HCT116 (cell line): ENCODE measurements around the gene ZNF341. TPM values are rescaled to one million over a fixed set of nuclear protein-coding genes. Genes with fewer than 3 reads are reported as not detected.

ENCODE experiments used
- ATAC-seq: fragments of 200-7000 bp; cut with Tn5 transposase; 2 replicates; pipeline ENCODE4 v1.9.1; 2020; ENCODE audit warnings: mild to moderate bottlenecking, moderate library complexity
- BruUV-seq: library from RNA; stranded (reverse); fragments of 400-500 nt; replicated peaks from 2 replicates; lab custom pipeline; 2021; lab: Mats Ljungman, UMichigan
- CTCF ChIA-PET: fragments of 300-600 bp; sonication (Branson Sonifier 250); formaldehyde crosslinking; loops from one replicate; lab custom pipeline; 2021; ENCODE audit warnings: antibody characterized with exemption; lab: Charles Lee
- POLR2A ChIA-PET: fragments of 300-600, 350-600 bp; sonication (Branson Sonifier 250); formaldehyde crosslinking; loops from one replicate; lab custom pipeline; 2021; ENCODE audit warnings: antibody characterized with exemption; lab: Charles Lee
- RAD21 ChIA-PET, 2 experiments: fragments of 300-600 bp; sonication (Branson Sonifier 250); formaldehyde crosslinking; loops; one replicate each; lab custom pipeline; 2023; ENCODE audit warnings: low total read pairs in 2 of 2; ENCODE audit not compliant: uncharacterized antibody in 2 of 2, unreplicated experiment in 2 of 2, low non-redundant PET in 1 of 2; lab: Charles Lee
- DNase-seq: peaks from one replicate; pipeline ENCODE4 v3.0.0-alpha.2; 2010; ENCODE audit warnings: low read depth, low spot score
- H2AFZ ChIP-seq: fragments of 200-600 bp; shearing (Covaris generic), sonication (generic); 2 replicates; pipeline ENCODE4 v1.6.1; 2017; ENCODE audit warnings: low read depth, mixed run types, mixed read lengths, antibody characterized with exemption, low read length; ENCODE audit not compliant: poor library complexity, severe bottlenecking
- H3K27ac ChIP-seq: 2 replicates; pipeline ENCODE4 v1.5.1; 2012; ENCODE audit warnings: low read depth, low read length
- H3K27me3 ChIP-seq: fragments of 200-600 bp; sonication (generic); 2 replicates; pipeline ENCODE4 v1.6.1; 2016; ENCODE audit warnings: mixed run types, low read length, mixed read lengths; ENCODE audit not compliant: insufficient read depth
- H3K36me3 ChIP-seq, 2 experiments: fragments of 200-500 bp in 1 of 2; fragments of 200-600 bp in 1 of 2; sonication (Bioruptor generic) in 1 of 2; sonication (generic) in 1 of 2; 2 replicates each; pipeline versions ENCODE4 v1.5.1 to v1.6.1; 2014 to 2016; ENCODE audit warnings: low read length in 2 of 2, inconsistent platforms in 1 of 2, mixed read lengths in 1 of 2, mixed run types in 1 of 2; ENCODE audit not compliant: insufficient read depth in 2 of 2, control insufficient read depth in 1 of 2
- H3K4me1 ChIP-seq, 2 experiments: fragments of 200-600 bp in 1 of 2; sonication (generic) in 1 of 2; 2 replicates each; pipeline versions ENCODE4 v1.5.1 to v1.6.1; 2012 to 2017; ENCODE audit warnings: low read length in 2 of 2, inconsistent platforms in 1 of 2, mild to moderate bottlenecking in 1 of 2, mixed read lengths in 1 of 2, mixed run types in 1 of 2, moderate library complexity in 1 of 2; ENCODE audit not compliant: insufficient read depth in 2 of 2, control insufficient read depth in 1 of 2
- H3K4me2 ChIP-seq: fragments of 200-600 bp; sonication (generic); 2 replicates; pipeline ENCODE4 v1.6.1; 2017; ENCODE audit warnings: mixed run types, low read length, mixed read lengths
- H3K4me3 ChIP-seq, 2 experiments: fragments of 200-600 bp in 1 of 2; sonication (generic) in 1 of 2; replicated peaks in 1 of 2; 2 replicates each; pipeline ENCODE4 v1.5.1; 2011 to 2016; ENCODE audit warnings: low read length in 2 of 2, control low read depth in 1 of 2, low read depth in 1 of 2, mild to moderate bottlenecking in 1 of 2, mixed read lengths in 1 of 2, mixed run types in 1 of 2
- H3K79me2 ChIP-seq: fragments of 200-600 bp; sonication (generic); 2 replicates; pipeline ENCODE4 v1.6.1; 2017; ENCODE audit warnings: mild to moderate bottlenecking, mixed run types, low read length, moderate library complexity, mixed read lengths; ENCODE audit not compliant: insufficient read depth
- H3K9ac ChIP-seq: fragments of 200-600 bp; sonication (generic); 2 replicates; pipeline ENCODE4 v1.6.1; 2016; ENCODE audit warnings: low read length, mixed read lengths
- H3K9me2 ChIP-seq: fragments of 200-600 bp; sonication (generic), shearing (Covaris generic); 2 replicates; pipeline ENCODE4 v1.6.1; 2017; ENCODE audit warnings: mixed run types, mild to moderate bottlenecking, moderate library complexity; ENCODE audit not compliant: insufficient read depth
- H3K9me3 ChIP-seq, 2 experiments: fragments of 200-500 bp in 1 of 2; fragments of 200-600 bp in 1 of 2; sonication (Bioruptor generic) in 1 of 2; sonication (generic) in 1 of 2; 2 replicates each; pipeline ENCODE4 v1.6.1; 2014 to 2017; ENCODE audit warnings: low read length in 2 of 2, mixed read lengths in 2 of 2, inconsistent platforms in 1 of 2, low read depth in 1 of 2, mild to moderate bottlenecking in 1 of 2, mixed run types in 1 of 2, moderate library complexity in 1 of 2; ENCODE audit not compliant: control insufficient read depth in 1 of 2, insufficient read depth in 1 of 2
- H4K20me1 ChIP-seq: fragments of 200-600 bp; sonication (generic), shearing (Covaris generic); 2 replicates; pipeline ENCODE4 v1.6.1; 2017; ENCODE audit warnings: mixed run types, mild to moderate bottlenecking, moderate library complexity; ENCODE audit not compliant: insufficient read depth
- CEBPB ChIP-seq: IDR thresholded peaks from 2 replicates; pipeline ENCODE4 v1.6.1; 2012; ENCODE audit warnings: low read depth
- EGR1 ChIP-seq: IDR thresholded peaks from 2 replicates; pipeline ENCODE4 v1.6.1; 2012; ENCODE audit warnings: low read depth
- FOSL1 ChIP-seq: IDR thresholded peaks from 2 replicates; pipeline ENCODE4 v1.6.1; 2012; ENCODE audit warnings: low read depth
- JUND ChIP-seq: IDR thresholded peaks from 2 replicates; pipeline ENCODE4 v1.6.1; 2012
- POLR2AphosphoS5 ChIP-seq: IDR thresholded peaks from 2 replicates; pipeline ENCODE4 v1.6.1; 2011; ENCODE audit warnings: mild to moderate bottlenecking, low read depth, low read length, moderate library complexity
- SIN3A ChIP-seq: IDR thresholded peaks from 2 replicates; pipeline ENCODE4 v1.6.1; 2012; ENCODE audit warnings: low read depth
- SRF ChIP-seq: IDR thresholded peaks from 2 replicates; pipeline ENCODE4 v1.6.1; 2012; ENCODE audit warnings: low read depth
- YY1 ChIP-seq: IDR thresholded peaks from 2 replicates; pipeline ENCODE4 v1.6.1; 2011; ENCODE audit warnings: low read length, low read depth, moderate library complexity, mild to moderate bottlenecking; ENCODE audit not compliant: insufficient replicate concordance; ENCODE audit errors: extremely low read depth
- ZFX ChIP-seq: fragments of 450-650 bp; IDR thresholded peaks from 2 replicates; pipeline ENCODE4 v1.6.1; 2017
- intact Hi-C: fragments of 100-400 bp; cut with micrococcal nuclease; formaldehyde crosslinking; loops from 2 replicates; pipeline ENCODE4 v1.10.0; 2022
- total RNA-seq: library from RNA; stranded (reverse); gene quantifications from one replicate; pipeline ENCODE4 v1.2.1, GENCODE V29; 2021; ENCODE audit not compliant: unreplicated experiment
- TF ChIP-seq, protein P1 (sequence below): IDR thresholded peaks from 2 replicates; pipeline ENCODE4 v1.6.1; 2012; ENCODE audit warnings: low read depth

Gene ZNF341
- total RNA-seq, 1 experiment from 2014 or later, result 4.9 TPM

DNA sequence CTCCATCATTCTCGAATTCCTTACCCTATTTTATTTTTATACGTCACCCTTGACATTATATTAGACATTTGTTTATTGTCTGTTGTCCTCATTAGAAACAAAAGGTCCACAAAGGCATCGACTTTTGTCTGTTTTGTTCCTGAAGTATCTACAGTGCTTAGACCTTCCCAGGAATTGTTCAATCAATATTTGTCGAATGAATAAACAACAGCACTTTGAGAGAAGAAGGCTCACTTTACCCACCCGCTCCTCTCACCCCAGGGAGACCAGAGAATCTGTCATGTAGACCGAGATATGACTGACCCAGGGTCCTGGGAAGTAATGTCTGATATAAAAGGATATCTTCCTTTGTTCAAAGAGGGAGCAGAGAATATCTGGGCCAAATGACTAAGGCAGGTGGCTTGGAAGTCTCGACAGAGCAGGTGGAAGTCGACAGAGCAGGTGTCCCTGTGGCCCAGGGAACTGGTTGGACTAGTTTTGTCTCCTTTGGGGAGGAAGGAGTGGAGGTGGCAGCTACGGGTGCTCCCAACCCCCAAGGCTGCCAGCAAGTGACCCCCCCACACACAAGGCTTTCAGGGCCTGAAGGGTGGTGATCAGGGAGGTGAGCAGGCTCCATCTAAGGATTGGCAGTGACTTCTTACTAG, 64.6 kb downstream of the ZNF341 start (continued):
- TF ChIP-seq, protein P1, sequence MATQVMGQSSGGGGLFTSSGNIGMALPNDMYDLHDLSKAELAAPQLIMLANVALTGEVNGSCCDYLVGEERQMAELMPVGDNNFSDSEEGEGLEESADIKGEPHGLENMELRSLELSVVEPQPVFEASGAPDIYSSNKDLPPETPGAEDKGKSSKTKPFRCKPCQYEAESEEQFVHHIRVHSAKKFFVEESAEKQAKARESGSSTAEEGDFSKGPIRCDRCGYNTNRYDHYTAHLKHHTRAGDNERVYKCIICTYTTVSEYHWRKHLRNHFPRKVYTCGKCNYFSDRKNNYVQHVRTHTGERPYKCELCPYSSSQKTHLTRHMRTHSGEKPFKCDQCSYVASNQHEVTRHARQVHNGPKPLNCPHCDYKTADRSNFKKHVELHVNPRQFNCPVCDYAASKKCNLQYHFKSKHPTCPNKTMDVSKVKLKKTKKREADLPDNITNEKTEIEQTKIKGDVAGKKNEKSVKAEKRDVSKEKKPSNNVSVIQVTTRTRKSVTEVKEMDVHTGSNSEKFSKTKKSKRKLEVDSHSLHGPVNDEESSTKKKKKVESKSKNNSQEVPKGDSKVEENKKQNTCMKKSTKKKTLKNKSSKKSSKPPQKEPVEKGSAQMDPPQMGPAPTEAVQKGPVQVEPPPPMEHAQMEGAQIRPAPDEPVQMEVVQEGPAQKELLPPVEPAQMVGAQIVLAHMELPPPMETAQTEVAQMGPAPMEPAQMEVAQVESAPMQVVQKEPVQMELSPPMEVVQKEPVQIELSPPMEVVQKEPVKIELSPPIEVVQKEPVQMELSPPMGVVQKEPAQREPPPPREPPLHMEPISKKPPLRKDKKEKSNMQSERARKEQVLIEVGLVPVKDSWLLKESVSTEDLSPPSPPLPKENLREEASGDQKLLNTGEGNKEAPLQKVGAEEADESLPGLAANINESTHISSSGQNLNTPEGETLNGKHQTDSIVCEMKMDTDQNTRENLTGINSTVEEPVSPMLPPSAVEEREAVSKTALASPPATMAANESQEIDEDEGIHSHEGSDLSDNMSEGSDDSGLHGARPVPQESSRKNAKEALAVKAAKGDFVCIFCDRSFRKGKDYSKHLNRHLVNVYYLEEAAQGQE, result no peak
- TF ChIP-seq CEBPB (no peak; the same call in 1 of the 2 replicates), SIN3A (peak; percentile 59; the same call in 1 of the 2 replicates)

DNA sequence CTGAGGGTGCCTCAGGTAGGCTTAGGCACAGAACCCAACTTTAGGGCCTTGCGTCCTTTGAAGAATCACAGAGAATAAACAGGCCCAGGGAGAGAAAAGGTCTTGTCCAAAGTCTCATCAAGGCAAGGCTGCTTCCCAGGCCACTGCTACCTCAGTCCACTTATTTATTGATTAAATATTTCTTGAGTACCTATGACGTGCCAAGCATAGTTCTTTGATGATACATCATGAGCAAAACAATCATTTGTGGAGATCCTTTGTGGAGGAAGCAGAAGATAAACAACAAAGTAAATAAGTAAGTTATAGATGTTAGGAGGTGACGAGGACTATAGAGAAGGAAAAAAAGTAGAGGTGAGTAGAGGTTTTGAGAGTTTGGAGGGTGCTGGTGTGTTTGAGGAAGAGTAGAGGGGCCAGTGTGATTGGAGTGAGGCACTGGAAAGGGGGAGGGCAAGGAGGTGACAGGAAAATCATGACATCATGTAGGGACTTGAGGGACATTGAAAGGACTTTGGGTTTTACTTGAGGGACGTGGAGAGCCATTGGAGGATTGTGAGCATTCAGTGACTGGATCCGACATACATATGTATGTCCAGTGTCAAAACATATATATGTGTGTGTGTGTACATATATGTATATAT, 65.2 kb downstream of the ZNF341 start:
- Histone ChIP-seq H3K4me3 (peak overlapping the region in 1 of 2 experiments; percentile 39; a peak in 3 of 4 replicates), H3K79me2 (no peaks in the 10 kb centered on the region), H3K4me2 (peak overlapping the region; percentile 74), H3K9me3 (no peaks in the 10 kb centered on the region), H3K9me2 (no peaks in the 10 kb centered on the region), H4K20me1 (no peaks in the 10 kb centered on the region), H2AFZ (peak overlapping the region; percentile 8), H3K27me3 (no peaks in the 10 kb centered on the region), H3K9ac (peak overlapping the region; percentile 16), H3K36me3 (no peaks in the 10 kb centered on the region), H3K4me1 (peaks cover 39 to 52% of the 10 kb centered on the region in 2 experiments), H3K27ac (peak overlapping the region; percentile 35)
- TF ChIP-seq YY1 (no peak), FOSL1 (peak; percentile 64), JUND (peak; percentile 31; the same call in 1 of the 2 replicates), SRF (no peak), CEBPB (no peak), POLR2AphosphoS5 (no peak), ZFX (no peak), EGR1 (no peak)
- DNase-seq (peak; percentile 60), ATAC-seq (peak; percentile 65)
- ChIA-PET RAD21 (no interaction called here), CTCF (no interaction called here), POLR2A (no interaction called here)
- intact Hi-C loops, result loop anchor here (10.0 kb wide), 1 partner anchor 268 kb away; no protein-coding TSS in a partner anchor
- BruUV-seq, result no TSS peak
